ENCODE measurements around the gene PYCARD. TPM values are rescaled to one million over a fixed set of nuclear protein-coding genes. Genes with fewer than 3 reads are reported as not detected.

The PYCARD gene
- polyA plus RNA-seq, 2 donors: 51.7 to 79.2 TPM

DNA sequence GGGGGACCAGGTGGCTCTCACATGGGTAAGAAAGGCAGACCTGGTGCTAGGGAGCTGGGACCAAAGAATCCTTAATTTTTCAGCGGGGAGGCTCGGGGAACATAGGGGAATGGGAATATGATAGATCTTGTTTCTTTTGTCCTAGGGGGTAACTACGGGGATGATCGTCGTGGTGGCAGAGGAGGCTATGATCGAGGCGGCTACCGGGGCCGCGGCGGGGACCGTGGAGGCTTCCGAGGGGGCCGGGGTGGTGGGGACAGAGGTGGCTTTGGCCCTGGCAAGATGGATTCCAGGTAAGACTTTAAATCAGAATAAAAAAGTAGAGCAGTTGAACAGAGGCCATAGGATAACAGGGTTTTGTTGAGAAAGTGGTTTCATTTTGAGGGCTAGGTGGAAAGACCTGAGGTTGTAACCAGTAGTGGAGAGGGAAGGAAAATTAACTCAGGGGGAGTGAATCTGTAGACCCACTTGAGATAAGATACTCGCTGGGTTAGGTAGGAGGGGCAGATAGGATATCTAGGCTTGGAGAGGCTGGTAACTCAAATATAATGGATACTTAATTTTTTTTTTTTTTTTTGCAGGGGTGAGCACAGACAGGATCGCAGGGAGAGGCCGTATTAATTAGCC is 11.6 kb downstream of the PYCARD start:
- no peak overlapping the region for H3K4me3 ChIP-seq (ENCODE audit: low read depth in 1 of 2, low read length in 2 of 2)
- peaks cover 0 to 2% of the 10 kb centered on the region in 2 donors for H3K4me1 ChIP-seq (ENCODE audit: control insufficient read depth in 2 of 2, insufficient read depth in 2 of 2, low read length in 1 of 2)
- 93 to 94% methylated on average over 17 of the region's 17 CpGs for WGBS, 2 donors
- peaks cover 39 to 49% of the 10 kb centered on the region in 2 donors for H3K36me3 ChIP-seq (ENCODE audit: control insufficient read depth in 2 of 2, insufficient read depth in 2 of 2, low read length in 1 of 2)
- H3K27me3 ChIP-seq (ENCODE audit: control insufficient read depth in 1 of 2, insufficient read depth in 2 of 2, low read length in 2 of 2): no peaks in the 10 kb centered on the region
- H3K27ac ChIP-seq (ENCODE audit: low read depth in 2 of 2, low read length in 1 of 2): no peak overlapping the region
- no peaks in the 10 kb centered on the region for H3K9me3 ChIP-seq (ENCODE audit: control insufficient read depth in 2 of 2, insufficient read depth in 1 of 2, low read depth in 1 of 2, low read length in 1 of 2)

DNA sequence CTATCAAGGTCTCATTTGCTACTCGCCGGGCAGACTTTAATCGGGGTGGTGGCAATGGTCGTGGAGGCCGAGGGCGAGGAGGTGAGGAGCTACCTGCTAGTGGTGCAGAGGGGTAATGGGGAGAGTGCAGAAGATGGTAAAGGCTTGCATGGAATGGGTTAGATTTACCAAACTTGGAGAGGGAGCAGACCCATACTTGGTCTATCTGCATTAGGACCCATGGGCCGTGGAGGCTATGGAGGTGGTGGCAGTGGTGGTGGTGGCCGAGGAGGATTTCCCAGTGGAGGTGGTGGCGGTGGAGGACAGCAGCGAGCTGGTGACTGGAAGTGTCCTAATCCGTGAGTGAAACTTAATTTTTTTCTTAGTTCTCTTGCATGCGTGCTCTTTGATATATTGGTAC is 12.5 kb downstream of the PYCARD start:
- Histone ChIP-seq H3K27ac (ENCODE audit: low read depth in 2 of 2, low read length in 1 of 2) (no peak overlapping the region), H3K36me3 (ENCODE audit: control insufficient read depth in 2 of 2, insufficient read depth in 2 of 2, low read length in 1 of 2) (peaks cover 39 to 48% of the 10 kb centered on the region in 2 donors), H3K27me3 (ENCODE audit: control insufficient read depth in 1 of 2, insufficient read depth in 2 of 2, low read length in 2 of 2) (no peaks in the 10 kb centered on the region), H3K4me3 (ENCODE audit: low read depth in 1 of 2, low read length in 2 of 2) (no peak overlapping the region), H3K4me1 (ENCODE audit: control insufficient read depth in 2 of 2, insufficient read depth in 2 of 2, low read length in 1 of 2) (peaks cover 0 to 2% of the 10 kb centered on the region in 2 donors), H3K9me3 (ENCODE audit: control insufficient read depth in 2 of 2, insufficient read depth in 1 of 2, low read depth in 1 of 2, low read length in 1 of 2) (no peaks in the 10 kb centered on the region)
- WGBS, 2 donors: 95% methylated on average over 12 of the region's 12 CpGs

DNA sequence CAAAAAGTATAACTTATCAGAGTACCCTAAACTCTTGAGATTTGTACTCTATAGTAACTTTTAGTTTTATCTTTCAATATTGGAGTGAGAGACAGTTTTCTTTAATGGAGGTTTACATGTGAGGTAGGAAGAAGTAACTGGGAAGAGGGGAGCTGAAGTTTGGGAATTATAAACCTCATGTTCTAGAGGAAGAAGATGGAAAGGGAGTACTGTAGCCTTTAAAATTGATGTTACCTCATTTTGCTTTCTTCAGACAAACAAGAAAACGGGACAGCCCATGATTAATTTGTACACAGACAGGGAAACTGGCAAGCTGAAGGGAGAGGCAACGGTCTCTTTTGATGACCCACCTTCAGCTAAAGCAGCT is 13.2 kb downstream of the PYCARD start:
- WGBS, 2 donors: 81 to 84% methylated on average over 2 of the region's 2 CpGs
- peaks cover 39 to 49% of the 10 kb centered on the region in 2 donors for H3K36me3 ChIP-seq (ENCODE audit: control insufficient read depth in 2 of 2, insufficient read depth in 2 of 2, low read length in 1 of 2)

DNA sequence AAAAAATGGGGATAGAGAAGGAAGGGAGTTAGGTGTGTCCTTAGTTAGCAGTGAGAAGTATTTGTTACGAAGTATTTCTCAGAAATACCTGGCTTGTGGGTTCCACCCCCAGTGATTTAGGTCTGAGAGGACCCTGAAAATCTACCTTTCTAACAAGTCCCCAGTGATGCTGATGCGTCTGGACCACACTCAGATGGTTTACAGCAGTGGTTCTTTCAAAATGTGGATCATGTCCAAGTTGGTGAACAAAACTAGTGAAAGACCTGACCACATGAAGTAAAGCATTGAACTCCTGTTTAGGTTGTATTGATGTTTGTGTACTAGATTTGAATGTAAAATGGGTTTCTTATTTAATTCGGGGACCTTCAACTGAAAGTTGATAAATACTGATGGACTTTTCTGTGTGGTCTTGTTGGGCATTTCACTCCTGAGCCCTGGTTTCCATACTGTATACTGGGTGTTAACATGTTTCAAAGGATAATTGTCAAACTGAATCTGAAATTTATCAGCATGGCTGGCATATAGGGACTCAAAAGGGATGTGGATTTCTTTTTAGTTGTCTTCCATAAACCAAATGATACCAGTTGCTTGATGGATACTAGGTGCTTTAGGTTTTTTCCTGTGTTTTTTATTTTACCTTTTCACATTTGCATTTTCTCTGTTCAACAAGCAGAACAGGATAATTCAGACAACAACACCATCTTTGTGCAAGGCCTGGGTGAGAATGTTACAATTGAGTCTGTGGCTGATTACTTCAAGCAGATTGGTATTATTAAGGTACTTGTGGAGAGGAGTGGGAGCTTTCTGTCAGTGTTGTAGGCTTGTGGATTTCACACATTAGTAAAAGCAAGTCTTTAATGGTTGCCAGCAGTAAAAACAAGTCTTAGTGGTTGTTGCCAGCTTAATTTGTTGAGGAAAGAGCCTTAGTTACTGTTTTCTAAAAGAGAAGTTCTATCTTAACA is 13.8 kb downstream of the PYCARD start:
- peaks cover 44 to 50% of the 10 kb centered on the region in 2 donors for H3K36me3 ChIP-seq (ENCODE audit: control insufficient read depth in 2 of 2, insufficient read depth in 2 of 2, low read length in 1 of 2)
- 84 to 88% methylated on average over 3 of the region's 3 CpGs for WGBS, 2 donors
- H3K4me1 ChIP-seq (ENCODE audit: control insufficient read depth in 2 of 2, insufficient read depth in 2 of 2, low read length in 1 of 2): no peaks in the 10 kb centered on the region

More for the DNA sequence above, 13.2 kb downstream of the PYCARD start:
- peaks cover 0 to 2% of the 10 kb centered on the region in 2 donors for H3K4me1 ChIP-seq (ENCODE audit: control insufficient read depth in 2 of 2, insufficient read depth in 2 of 2, low read length in 1 of 2)
- H3K27ac ChIP-seq (ENCODE audit: low read depth in 2 of 2, low read length in 1 of 2): no peak overlapping the region
- no peaks in the 10 kb centered on the region for H3K9me3 ChIP-seq (ENCODE audit: control insufficient read depth in 2 of 2, insufficient read depth in 1 of 2, low read depth in 1 of 2, low read length in 1 of 2)
- H3K4me3 ChIP-seq (ENCODE audit: low read depth in 1 of 2, low read length in 2 of 2): no peak overlapping the region
- no peaks in the 10 kb centered on the region for H3K27me3 ChIP-seq (ENCODE audit: control insufficient read depth in 1 of 2, insufficient read depth in 2 of 2, low read length in 2 of 2)

DNA sequence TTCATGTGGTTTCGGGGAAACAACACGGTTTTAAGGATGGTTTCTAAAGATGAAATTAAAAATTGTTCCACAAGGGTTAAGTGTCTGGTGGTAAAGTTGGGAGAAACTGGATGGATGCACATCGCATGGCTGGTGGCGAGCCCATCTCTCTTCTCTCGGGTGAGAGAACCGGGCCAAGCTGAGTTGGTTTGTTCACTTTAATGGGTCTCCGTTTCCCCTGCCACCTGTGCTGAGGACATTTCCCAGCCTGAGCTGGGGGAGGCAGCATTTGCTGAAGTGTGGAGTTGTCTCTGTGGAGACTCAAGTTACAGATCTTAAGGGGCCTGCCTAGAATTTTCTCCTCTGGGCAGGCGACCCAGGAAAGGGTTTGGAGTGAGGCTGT is 14.8 kb downstream of the PYCARD start:
- no peaks in the 10 kb centered on the region for H3K9me3 ChIP-seq (ENCODE audit: control insufficient read depth in 2 of 2, insufficient read depth in 1 of 2, low read depth in 1 of 2, low read length in 1 of 2)
- no peak overlapping the region for H3K27ac ChIP-seq (ENCODE audit: low read depth in 2 of 2, low read length in 1 of 2)
- whole genome bisulfite sequencing, 2 donors: 81 to 86% methylated on average over 8 of the region's 8 CpGs
- H3K4me3 ChIP-seq (ENCODE audit: low read depth in 1 of 2, low read length in 2 of 2): no peak overlapping the region
- no peaks in the 10 kb centered on the region for H3K27me3 ChIP-seq (ENCODE audit: control insufficient read depth in 1 of 2, insufficient read depth in 2 of 2, low read length in 2 of 2)
- H3K4me1 ChIP-seq (ENCODE audit: control insufficient read depth in 2 of 2, insufficient read depth in 2 of 2, low read length in 1 of 2): peaks cover 0 to 2% of the 10 kb centered on the region in 2 donors
- H3K36me3 ChIP-seq (ENCODE audit: control insufficient read depth in 2 of 2, insufficient read depth in 2 of 2, low read length in 1 of 2): peaks cover 45 to 51% of the 10 kb centered on the region in 2 donors

More for the DNA sequence above, 13.8 kb downstream of the PYCARD start:
- no peaks in the 10 kb centered on the region for H3K9me3 ChIP-seq (ENCODE audit: control insufficient read depth in 2 of 2, insufficient read depth in 1 of 2, low read depth in 1 of 2, low read length in 1 of 2)
- no peak overlapping the region for H3K4me3 ChIP-seq (ENCODE audit: low read depth in 1 of 2, low read length in 2 of 2)
- H3K27me3 ChIP-seq (ENCODE audit: control insufficient read depth in 1 of 2, insufficient read depth in 2 of 2, low read length in 2 of 2): no peaks in the 10 kb centered on the region
- no peak overlapping the region for H3K27ac ChIP-seq (ENCODE audit: low read depth in 2 of 2, low read length in 1 of 2)

DNA sequence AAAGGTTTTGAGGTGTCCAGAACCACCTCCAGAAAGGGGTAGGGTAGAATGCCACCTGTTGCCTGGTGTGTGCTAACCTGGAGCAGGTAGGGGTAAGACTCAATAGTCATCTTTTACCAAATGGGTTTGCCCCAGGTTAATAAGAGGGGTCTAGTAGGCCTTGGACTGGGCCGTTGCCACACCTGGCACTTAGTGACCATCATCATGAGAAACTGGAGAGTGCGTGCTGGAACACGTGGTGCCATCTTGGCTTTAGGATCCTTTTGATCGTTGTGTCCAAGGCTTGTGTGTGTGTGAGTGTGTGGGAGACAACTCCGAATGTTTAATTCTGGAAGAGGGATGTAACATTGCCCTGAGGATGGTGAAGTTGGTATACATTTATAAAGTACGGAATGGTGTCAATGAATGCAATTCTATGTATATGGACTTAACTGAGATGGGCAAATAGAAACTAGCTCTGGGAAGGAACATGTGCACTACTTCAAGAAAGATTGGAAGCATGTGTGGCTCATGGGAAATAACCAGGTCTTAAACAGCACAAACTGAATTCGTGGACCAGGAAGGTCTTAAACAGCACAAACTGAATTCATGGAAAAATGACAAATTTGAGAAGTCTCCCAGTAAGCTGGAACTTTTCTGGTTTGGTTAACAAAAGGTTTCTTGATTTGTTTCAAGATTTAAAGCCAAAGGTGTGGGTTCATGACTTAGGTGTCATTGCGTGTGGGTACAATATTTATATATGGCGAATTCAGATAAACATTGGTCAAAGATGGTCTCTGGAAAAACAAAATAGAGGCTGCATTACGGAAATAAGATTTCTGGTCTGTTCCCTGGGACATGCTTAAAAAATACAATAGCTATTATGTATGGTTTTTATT is 15.4 kb downstream of the PYCARD start:
- whole genome bisulfite sequencing, 2 donors: 76 to 85% methylated on average over 10 of the region's 10 CpGs
- Histone ChIP-seq H3K27me3 (ENCODE audit: control insufficient read depth in 1 of 2, insufficient read depth in 2 of 2, low read length in 2 of 2) (no peaks in the 10 kb centered on the region), H3K27ac (ENCODE audit: low read depth in 2 of 2, low read length in 1 of 2) (no peak overlapping the region), H3K36me3 (ENCODE audit: control insufficient read depth in 2 of 2, insufficient read depth in 2 of 2, low read length in 1 of 2) (peaks cover 41 to 56% of the 10 kb centered on the region in 2 donors), H3K4me1 (ENCODE audit: control insufficient read depth in 2 of 2, insufficient read depth in 2 of 2, low read length in 1 of 2) (peaks cover 0 to 5% of the 10 kb centered on the region in 2 donors), H3K9me3 (ENCODE audit: control insufficient read depth in 2 of 2, insufficient read depth in 1 of 2, low read depth in 1 of 2, low read length in 1 of 2) (no peaks in the 10 kb centered on the region), H3K4me3 (ENCODE audit: low read depth in 1 of 2, low read length in 2 of 2) (no peak overlapping the region)

DNA sequence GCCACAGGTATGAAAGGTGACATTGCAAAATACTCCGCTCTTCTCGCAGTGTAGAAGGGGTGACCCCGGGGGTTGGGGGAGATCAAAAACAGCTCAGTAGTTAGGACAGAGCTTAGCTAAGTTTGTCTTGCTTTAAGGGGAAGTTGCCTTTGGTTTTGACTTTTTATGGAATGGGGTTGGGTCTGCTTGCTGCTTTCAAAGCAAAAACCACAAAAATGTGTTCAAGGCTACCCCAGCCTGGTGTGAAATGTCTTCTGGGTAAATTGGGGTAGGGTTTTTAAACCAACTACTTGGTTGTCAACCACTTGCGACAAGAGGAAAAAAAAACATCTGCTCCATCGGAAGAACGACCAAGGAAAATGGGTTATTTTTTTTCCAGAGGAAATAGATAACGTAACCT is 16.4 kb downstream of the PYCARD start:
- WGBS, 2 donors: 69 to 78% methylated on average over 7 of the region's 7 CpGs
- Histone ChIP-seq H3K27ac (ENCODE audit: low read depth in 2 of 2, low read length in 1 of 2) (no peak overlapping the region), H3K4me3 (ENCODE audit: low read depth in 1 of 2, low read length in 2 of 2) (no peak overlapping the region), H3K9me3 (ENCODE audit: control insufficient read depth in 2 of 2, insufficient read depth in 1 of 2, low read depth in 1 of 2, low read length in 1 of 2) (no peaks in the 10 kb centered on the region), H3K4me1 (ENCODE audit: control insufficient read depth in 2 of 2, insufficient read depth in 2 of 2, low read length in 1 of 2) (peaks cover 0 to 5% of the 10 kb centered on the region in 2 donors), H3K27me3 (ENCODE audit: control insufficient read depth in 1 of 2, insufficient read depth in 2 of 2, low read length in 2 of 2) (no peaks in the 10 kb centered on the region), H3K36me3 (ENCODE audit: control insufficient read depth in 2 of 2, insufficient read depth in 2 of 2, low read length in 1 of 2) (peaks cover 33 to 52% of the 10 kb centered on the region in 2 donors)

DNA sequence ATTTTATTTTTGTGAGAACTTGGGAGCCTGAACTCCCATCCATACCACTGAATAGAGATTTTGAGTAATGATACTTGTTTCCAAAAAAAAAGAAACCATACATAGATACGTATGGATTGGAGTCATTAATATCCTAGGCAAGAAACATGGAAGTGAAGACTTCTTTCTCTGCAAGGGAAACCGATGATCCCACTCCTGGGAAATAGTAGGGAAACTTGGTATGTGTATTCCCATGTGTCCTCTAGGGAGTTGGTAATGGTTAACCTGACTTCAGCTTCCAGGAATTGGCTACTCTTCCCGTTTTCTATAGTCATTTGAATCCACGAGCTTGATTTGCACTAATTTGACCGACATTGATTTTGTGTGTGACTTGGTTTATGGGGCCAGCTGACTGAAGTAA is 17.2 kb downstream of the PYCARD start:
- Histone ChIP-seq H3K27me3 (ENCODE audit: control insufficient read depth in 1 of 2, insufficient read depth in 2 of 2, low read length in 2 of 2) (no peaks in the 10 kb centered on the region), H3K4me1 (ENCODE audit: control insufficient read depth in 2 of 2, insufficient read depth in 2 of 2, low read length in 1 of 2) (peaks cover 0 to 5% of the 10 kb centered on the region in 2 donors), H3K4me3 (ENCODE audit: low read depth in 1 of 2, low read length in 2 of 2) (no peak overlapping the region), H3K9me3 (ENCODE audit: control insufficient read depth in 2 of 2, insufficient read depth in 1 of 2, low read depth in 1 of 2, low read length in 1 of 2) (no peaks in the 10 kb centered on the region), H3K27ac (ENCODE audit: low read depth in 2 of 2, low read length in 1 of 2) (no peak overlapping the region), H3K36me3 (ENCODE audit: control insufficient read depth in 2 of 2, insufficient read depth in 2 of 2, low read length in 1 of 2) (peaks cover 28 to 46% of the 10 kb centered on the region in 2 donors)
- 61 to 65% methylated on average over 5 of the region's 5 CpGs for WGBS, 2 donors

DNA sequence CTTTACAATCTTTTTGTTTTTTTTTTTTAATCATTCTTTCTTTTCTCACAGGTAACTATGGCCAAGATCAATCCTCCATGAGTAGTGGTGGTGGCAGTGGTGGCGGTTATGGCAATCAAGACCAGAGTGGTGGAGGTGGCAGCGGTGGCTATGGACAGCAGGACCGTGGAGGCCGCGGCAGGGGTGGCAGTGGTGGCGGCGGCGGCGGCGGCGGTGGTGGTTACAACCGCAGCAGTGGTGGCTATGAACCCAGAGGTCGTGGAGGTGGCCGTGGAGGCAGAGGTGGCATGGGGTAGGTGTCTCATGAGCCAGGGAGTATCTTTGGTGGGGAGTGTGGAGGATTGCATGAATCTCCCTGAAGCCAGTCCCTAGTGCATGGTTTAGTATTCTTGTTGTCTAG is 17.7 kb downstream of the PYCARD start:
- Histone ChIP-seq H3K9me3 (ENCODE audit: control insufficient read depth in 2 of 2, insufficient read depth in 1 of 2, low read depth in 1 of 2, low read length in 1 of 2) (no peaks in the 10 kb centered on the region), H3K4me1 (ENCODE audit: control insufficient read depth in 2 of 2, insufficient read depth in 2 of 2, low read length in 1 of 2) (peaks cover 0 to 5% of the 10 kb centered on the region in 2 donors), H3K4me3 (ENCODE audit: low read depth in 1 of 2, low read length in 2 of 2) (no peak overlapping the region), H3K27me3 (ENCODE audit: control insufficient read depth in 1 of 2, insufficient read depth in 2 of 2, low read length in 2 of 2) (no peaks in the 10 kb centered on the region), H3K27ac (ENCODE audit: low read depth in 2 of 2, low read length in 1 of 2) (no peak overlapping the region), H3K36me3 (ENCODE audit: control insufficient read depth in 2 of 2, insufficient read depth in 2 of 2, low read length in 1 of 2) (peaks cover 24 to 41% of the 10 kb centered on the region in 2 donors)
- 92 to 94% methylated on average over 14 of the region's 14 CpGs for WGBS, 2 donors

Measured in esophagus (tissue), 2 donors.